OCI-LY7 (cell line): ENCODE results near the gene MTCH1. TPM values are rescaled to one million over a fixed set of nuclear protein-coding genes. Genes with fewer than 3 reads are reported as not detected.

Experiments used
- BruUV-seq: library from RNA; stranded (reverse); fragments of 400-500 nt; replicated peaks from 2 replicates; lab custom pipeline; 2021; lab: Mats Ljungman, UMichigan
- CTCF ChIA-PET: fragments of 300-600 bp; sonication (Branson Sonifier 250); formaldehyde crosslinking; loops from one replicate; lab custom pipeline; 2022; ENCODE audit warnings: antibody characterized with exemption; ENCODE audit not compliant: unreplicated experiment; lab: Charles Lee
- POLR2A ChIA-PET: fragments of 300-600 bp; sonication (Branson Sonifier 250); formaldehyde crosslinking; loops from one replicate; lab custom pipeline; 2022; ENCODE audit warnings: antibody characterized with exemption; lab: Charles Lee
- DNase-seq: peaks from one replicate; pipeline ENCODE4 v3.0.0-alpha.2; 2015; ENCODE audit warnings: low spot score
- H2AFZ ChIP-seq: fragments of 200-600 bp; sonication (generic), shearing (Covaris generic); 2 replicates; pipeline ENCODE4 v1.6.1; 2014; ENCODE audit warnings: mild to moderate bottlenecking, antibody characterized with exemption, low read length, moderate library complexity
- H3K27ac ChIP-seq: fragments of 200-600 bp; sonication (generic); 2 replicates; pipeline ENCODE4 v1.5.1; 2014; ENCODE audit warnings: mixed run types, low read depth, mild to moderate bottlenecking, moderate library complexity, low read length, inconsistent platforms; ENCODE audit not compliant: poor library complexity, severe bottlenecking
- H3K36me3 ChIP-seq: fragments of 200-600 bp; sonication (generic); 2 replicates; pipeline ENCODE4 v1.6.1; 2014; ENCODE audit warnings: mild to moderate bottlenecking, antibody characterized with exemption, low read length, moderate library complexity, mixed read lengths; ENCODE audit not compliant: insufficient read depth
- H3K4me1 ChIP-seq: fragments of 200-600 bp; sonication (generic); 2 replicates; pipeline ENCODE4 v1.5.1; 2014; ENCODE audit warnings: mild to moderate bottlenecking, low read length; ENCODE audit not compliant: insufficient read depth, poor library complexity, severe bottlenecking
- H3K4me2 ChIP-seq: fragments of 200-600 bp; sonication (generic); 2 replicates; pipeline ENCODE4 v1.6.1; 2014; ENCODE audit warnings: mild to moderate bottlenecking, low read length
- H3K4me3 ChIP-seq: fragments of 200-600 bp; sonication (generic); 2 replicates; pipeline ENCODE4 v1.5.1; 2014; ENCODE audit warnings: mild to moderate bottlenecking, low read depth, low read length; ENCODE audit not compliant: poor library complexity, severe bottlenecking
- H3K79me2 ChIP-seq: fragments of 200-600 bp; sonication (generic); 2 replicates; pipeline ENCODE4 v1.6.1; 2016; ENCODE audit warnings: low read depth, mild to moderate bottlenecking, low read length, moderate library complexity, mixed read lengths; ENCODE audit not compliant: insufficient read depth
- H3K9me2 ChIP-seq: fragments of 200-600 bp; sonication (generic); 2 replicates; pipeline ENCODE4 v1.6.1; 2016; ENCODE audit warnings: mild to moderate bottlenecking, low read length, mixed read lengths; ENCODE audit not compliant: insufficient read depth
- H3K9me3 ChIP-seq: fragments of 200-600 bp; sonication (generic); 2 replicates; pipeline ENCODE4 v1.6.1; 2014; ENCODE audit warnings: mild to moderate bottlenecking, mixed run types, low read length, mixed read lengths
- H4K20me1 ChIP-seq: fragments of 200-600 bp; sonication (generic); 2 replicates; pipeline ENCODE4 v1.6.1; 2014; ENCODE audit warnings: mild to moderate bottlenecking, antibody characterized with exemption, low read length, moderate library complexity, mixed read lengths; ENCODE audit not compliant: insufficient read depth
- EZH2phosphoT487 ChIP-seq: fragments of 200-600 bp; sonication (generic); IDR thresholded peaks from 2 replicates; pipeline ENCODE4 v1.6.1; 2018; ENCODE audit warnings: low read depth, borderline replicate concordance, mild to moderate bottlenecking, mixed run types, antibody characterized with exemption, low read length, moderate library complexity, mixed read lengths
- intact Hi-C: fragments of 100-400 bp; cut with micrococcal nuclease; formaldehyde crosslinking; loops from one replicate; pipeline ENCODE4 v1.10.0; 2022; ENCODE audit not compliant: unreplicated experiment
- total RNA-seq, 2 experiments: library from RNA; depleted of rRNA in 1 of 2; stranded (reverse); fragments of >200 nt in 1 of 2; shearing (Covaris generic) in 1 of 2; gene quantifications; 2 replicates each; pipeline ENCODE4 v1.2.3, GENCODE V29; 2014 to 2022
- TF ChIP-seq, protein P1 (sequence below): fragments of 200-600 bp; sonication (generic); conservative IDR thresholded peaks from 2 replicates; pipeline ENCODE4 v1.5.1; 2014; ENCODE audit warnings: mild to moderate bottlenecking, antibody characterized with exemption, low read length, moderate library complexity, mixed read lengths

MTCH1 gene
- total RNA-seq, 2 experiments from 2014 or later: 72.5 to 93.7 TPM

DNA sequence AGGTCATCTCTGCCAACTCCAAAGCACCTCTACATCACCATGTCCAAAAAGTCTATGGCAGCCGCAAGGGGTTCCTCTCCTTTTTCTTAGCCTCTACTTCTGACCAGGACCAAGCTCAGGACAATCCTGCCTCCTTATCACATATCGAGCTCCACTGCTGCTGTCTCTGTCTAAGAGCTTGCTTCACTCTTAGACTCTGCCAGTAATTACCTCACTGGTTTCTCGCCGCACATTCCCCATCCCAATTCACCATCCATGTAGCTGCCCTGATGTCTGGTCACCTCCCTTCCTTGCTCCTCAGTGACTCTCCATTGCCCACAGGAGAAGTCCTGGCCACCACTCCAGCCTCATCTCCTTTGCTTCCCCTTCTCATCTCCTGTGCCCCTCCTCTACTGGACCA lies 55.5 kb downstream of the MTCH1 start:
- CTCF ChIA-PET: no interaction called here
- no peak for DNase-seq
- no peaks in the 10 kb centered on the region for H3K9me3 ChIP-seq
- no peak for TF ChIP-seq EZH2phosphoT487
- TF ChIP-seq, protein P1, sequence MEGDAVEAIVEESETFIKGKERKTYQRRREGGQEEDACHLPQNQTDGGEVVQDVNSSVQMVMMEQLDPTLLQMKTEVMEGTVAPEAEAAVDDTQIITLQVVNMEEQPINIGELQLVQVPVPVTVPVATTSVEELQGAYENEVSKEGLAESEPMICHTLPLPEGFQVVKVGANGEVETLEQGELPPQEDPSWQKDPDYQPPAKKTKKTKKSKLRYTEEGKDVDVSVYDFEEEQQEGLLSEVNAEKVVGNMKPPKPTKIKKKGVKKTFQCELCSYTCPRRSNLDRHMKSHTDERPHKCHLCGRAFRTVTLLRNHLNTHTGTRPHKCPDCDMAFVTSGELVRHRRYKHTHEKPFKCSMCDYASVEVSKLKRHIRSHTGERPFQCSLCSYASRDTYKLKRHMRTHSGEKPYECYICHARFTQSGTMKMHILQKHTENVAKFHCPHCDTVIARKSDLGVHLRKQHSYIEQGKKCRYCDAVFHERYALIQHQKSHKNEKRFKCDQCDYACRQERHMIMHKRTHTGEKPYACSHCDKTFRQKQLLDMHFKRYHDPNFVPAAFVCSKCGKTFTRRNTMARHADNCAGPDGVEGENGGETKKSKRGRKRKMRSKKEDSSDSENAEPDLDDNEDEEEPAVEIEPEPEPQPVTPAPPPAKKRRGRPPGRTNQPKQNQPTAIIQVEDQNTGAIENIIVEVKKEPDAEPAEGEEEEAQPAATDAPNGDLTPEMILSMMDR: no peak
- no peaks in the 10 kb centered on the region for H3K79me2 ChIP-seq
- no peaks in the 10 kb centered on the region for H3K4me1 ChIP-seq
- no peaks in the 10 kb centered on the region for H3K36me3 ChIP-seq
- no peaks in the 10 kb centered on the region for H4K20me1 ChIP-seq
- no peak overlapping the region for H3K27ac ChIP-seq
- no peak overlapping the region for H2AFZ ChIP-seq
- H3K4me3 ChIP-seq: no peak overlapping the region
- no peak overlapping the region for H3K4me2 ChIP-seq
- POLR2A ChIA-PET: no interaction called here
- intact Hi-C loops: no loop called here
- BruUV-seq: no TSS peak
- H3K9me2 ChIP-seq: no peaks in the 10 kb centered on the region

DNA sequence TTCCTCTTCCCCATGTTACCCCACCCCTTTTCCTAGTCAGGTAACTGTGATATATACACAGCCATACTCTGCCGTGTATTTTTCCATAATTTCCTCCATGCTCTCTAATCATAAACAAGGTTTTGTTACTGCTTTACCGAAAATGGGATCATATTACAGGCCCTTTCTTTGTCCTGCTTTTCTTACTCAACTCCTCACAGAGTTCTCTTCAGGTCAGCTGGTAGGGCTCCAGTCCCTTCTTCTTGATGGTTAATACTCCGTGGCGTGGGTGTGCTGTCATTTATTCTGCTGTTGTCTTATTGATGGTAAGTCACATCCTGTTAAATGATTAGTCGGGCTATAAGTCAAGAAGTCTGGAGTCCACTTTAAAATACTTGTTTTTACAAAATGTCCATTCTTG lies 56.4 kb downstream of the MTCH1 start:
- no peak for TF ChIP-seq EZH2phosphoT487
- TF ChIP-seq, protein P1: no peak
- CTCF ChIA-PET: no interaction called here
- no peaks in the 10 kb centered on the region for H3K9me2 ChIP-seq
- H3K36me3 ChIP-seq: no peaks in the 10 kb centered on the region
- H3K4me2 ChIP-seq: no peak overlapping the region
- no peak overlapping the region for H2AFZ ChIP-seq
- BruUV-seq: no TSS peak
- H3K4me3 ChIP-seq: no peak overlapping the region
- H3K79me2 ChIP-seq: no peaks in the 10 kb centered on the region
- no peaks in the 10 kb centered on the region for H3K9me3 ChIP-seq
- intact Hi-C loops: no loop called here
- H3K4me1 ChIP-seq: no peaks in the 10 kb centered on the region
- POLR2A ChIA-PET: no interaction called here
- no peaks in the 10 kb centered on the region for H4K20me1 ChIP-seq
- no peak overlapping the region for H3K27ac ChIP-seq
- no peak for DNase-seq

DNA sequence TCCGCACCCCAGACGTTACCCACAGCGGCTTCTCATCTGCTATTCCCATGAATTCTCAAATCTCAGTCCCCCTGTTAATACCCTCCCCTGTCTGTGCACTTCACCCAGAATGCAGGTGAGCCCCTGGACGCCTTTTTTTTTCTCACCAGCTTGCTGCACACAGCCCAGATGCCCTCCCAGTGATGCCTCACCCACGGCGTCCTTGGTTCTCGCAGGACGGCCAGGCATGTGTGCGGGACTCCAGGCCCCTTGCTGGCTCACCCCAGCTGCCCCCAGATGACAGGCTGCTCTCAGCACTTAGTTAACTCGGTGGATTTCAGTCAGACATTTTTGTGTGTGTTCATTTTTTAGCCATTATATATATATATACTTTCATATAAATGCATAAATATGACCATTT lies 56.8 kb downstream of the MTCH1 start:
- H3K4me3 ChIP-seq: no peak overlapping the region
- no peaks in the 10 kb centered on the region for H4K20me1 ChIP-seq
- BruUV-seq: no TSS peak
- POLR2A ChIA-PET: no interaction called here
- H3K27ac ChIP-seq: no peak overlapping the region
- DNase-seq: no peak
- H2AFZ ChIP-seq: no peak overlapping the region
- H3K9me3 ChIP-seq: no peaks in the 10 kb centered on the region
- no peaks in the 10 kb centered on the region for H3K4me1 ChIP-seq
- H3K36me3 ChIP-seq: no peaks in the 10 kb centered on the region
- CTCF ChIA-PET: no interaction called here
- intact Hi-C loops: no loop called here
- no peak overlapping the region for H3K4me2 ChIP-seq
- H3K9me2 ChIP-seq: no peaks in the 10 kb centered on the region
- TF ChIP-seq, protein P1: no peak
- TF ChIP-seq EZH2phosphoT487: no peak
- H3K79me2 ChIP-seq: no peaks in the 10 kb centered on the region
